ENCODE data around the gene KRTAP12-4. TPM values are rescaled to one million over a fixed set of nuclear protein-coding genes. Genes with fewer than 3 reads are reported as not detected.
A peak's percentile ranks its signal among the peaks of the same experiment; 100 is the strongest.

KRTAP12-4 gene
- total RNA-seq, 4 donors from 2014 or later: not detected

- no peaks in the 10 kb centered on the region for H3K4me1 ChIP-seq
- 52% methylated on average over 7 of the region's 17 CpGs for WGBS
- H3K36me3 ChIP-seq: no peaks in the 10 kb centered on the region
- H3K4me3 ChIP-seq: no peak overlapping the region
- DNase-seq (ENCODE audit: extremely low spot score): peak; percentile 85
- H3K27ac ChIP-seq (replicated peaks in 1 of 4): no peak overlapping the region
- H3K27me3 ChIP-seq: peaks cover 0 to 50% (median 0%) of the 10 kb centered on the region in 4 donors
- H3K9me3 ChIP-seq: peaks cover 0 to 23% (median 9%) of the 10 kb centered on the region in 4 donors
- intact Hi-C loops (cut with DNase I): no loop called here
- no peak for TF ChIP-seq EP300 (IDR thresholded peaks at IDR 0.05)
- no peak for TF ChIP-seq CTCF (IDR thresholded peaks at IDR 0.05)
- TF ChIP-seq POLR2AphosphoS5 (IDR thresholded peaks at IDR 0.05): no peak
- TF ChIP-seq POLR2A (IDR thresholded peaks at IDR 0.05; ENCODE audit: low read depth): no peak
Measured at GRCh38 chr21:44615911-44616590, 38.4 kb downstream of the KRTAP12-4 start.

- intact Hi-C loops (cut with DNase I): no loop called here
- Histone ChIP-seq H3K9me3 (peaks cover 0 to 29% (median 14%) of the 10 kb centered on the region in 4 donors), H3K4me3 (no peak overlapping the region), H3K4me1 (no peaks in the 10 kb centered on the region), H3K27ac (replicated peaks in 1 of 4) (no peak overlapping the region), H3K36me3 (no peaks in the 10 kb centered on the region), H3K27me3 (peaks cover 0 to 50% (median 0%) of the 10 kb centered on the region in 4 donors)
- TF ChIP-seq POLR2AphosphoS5 (IDR thresholded peaks at IDR 0.05): no peak
- no peak for TF ChIP-seq CTCF (IDR thresholded peaks at IDR 0.05)
- TF ChIP-seq POLR2A (IDR thresholded peaks at IDR 0.05; ENCODE audit: low read depth): no peak
- no peak for TF ChIP-seq EP300 (IDR thresholded peaks at IDR 0.05)
- DNase-seq (ENCODE audit: extremely low spot score): no peak
- WGBS: 80% methylated on average over 8 of the region's 8 CpGs
Measured at GRCh38 chr21:44615466-44615865, 39.0 kb downstream of the KRTAP12-4 start.

GRCh38 chr21:44614961-44615391 lies 39.5 kb downstream of the KRTAP12-4 start:
- H3K9me3 ChIP-seq: peaks cover 0 to 30% (median 19%) of the 10 kb centered on the region in 4 donors
- WGBS: 91% methylated on average over 25 of the region's 28 CpGs
- no peaks in the 10 kb centered on the region for H3K4me1 ChIP-seq
- no peak overlapping the region for H3K4me3 ChIP-seq
- H3K36me3 ChIP-seq: no peaks in the 10 kb centered on the region
- TF ChIP-seq CTCF (IDR thresholded peaks at IDR 0.05): no peak
- intact Hi-C loops (cut with DNase I): no loop called here
- H3K27me3 ChIP-seq: peaks cover 0 to 50% (median 0%) of the 10 kb centered on the region in 4 donors
- DNase-seq (ENCODE audit: extremely low spot score): no peak
- no peak overlapping the region for H3K27ac ChIP-seq (replicated peaks in 1 of 4)

- Histone ChIP-seq H3K27ac (replicated peaks in 1 of 4) (no peak overlapping the region), H3K36me3 (no peaks in the 10 kb centered on the region), H3K4me1 (no peaks in the 10 kb centered on the region), H3K4me3 (no peak overlapping the region), H3K27me3 (peaks cover 0 to 50% (median 0%) of the 10 kb centered on the region in 4 donors), H3K9me3 (peaks cover 0 to 27% (median 24%) of the 10 kb centered on the region in 4 donors)
- no peak for TF ChIP-seq CTCF (IDR thresholded peaks at IDR 0.05)
- TF ChIP-seq EP300 (IDR thresholded peaks at IDR 0.05): no peak
- no peak for TF ChIP-seq POLR2AphosphoS5 (IDR thresholded peaks at IDR 0.05)
- TF ChIP-seq POLR2A (IDR thresholded peaks at IDR 0.05; ENCODE audit: low read depth): no peak
- 85% methylated on average over 18 of the region's 20 CpGs for WGBS
- intact Hi-C loops (cut with DNase I): no loop called here
- DNase-seq (ENCODE audit: extremely low spot score): peak; percentile 89
Measured at GRCh38 chr21:44614161-44614631, 40.3 kb downstream of the KRTAP12-4 start.
